ENCODE measurements around the gene NUTF2. TPM values are rescaled to one million over a fixed set of nuclear protein-coding genes. Genes with fewer than 3 reads are reported as not detected.

Gene NUTF2
- total RNA-seq, 2 experiments from 2014 or later, result 152 to 157 TPM

DNA sequence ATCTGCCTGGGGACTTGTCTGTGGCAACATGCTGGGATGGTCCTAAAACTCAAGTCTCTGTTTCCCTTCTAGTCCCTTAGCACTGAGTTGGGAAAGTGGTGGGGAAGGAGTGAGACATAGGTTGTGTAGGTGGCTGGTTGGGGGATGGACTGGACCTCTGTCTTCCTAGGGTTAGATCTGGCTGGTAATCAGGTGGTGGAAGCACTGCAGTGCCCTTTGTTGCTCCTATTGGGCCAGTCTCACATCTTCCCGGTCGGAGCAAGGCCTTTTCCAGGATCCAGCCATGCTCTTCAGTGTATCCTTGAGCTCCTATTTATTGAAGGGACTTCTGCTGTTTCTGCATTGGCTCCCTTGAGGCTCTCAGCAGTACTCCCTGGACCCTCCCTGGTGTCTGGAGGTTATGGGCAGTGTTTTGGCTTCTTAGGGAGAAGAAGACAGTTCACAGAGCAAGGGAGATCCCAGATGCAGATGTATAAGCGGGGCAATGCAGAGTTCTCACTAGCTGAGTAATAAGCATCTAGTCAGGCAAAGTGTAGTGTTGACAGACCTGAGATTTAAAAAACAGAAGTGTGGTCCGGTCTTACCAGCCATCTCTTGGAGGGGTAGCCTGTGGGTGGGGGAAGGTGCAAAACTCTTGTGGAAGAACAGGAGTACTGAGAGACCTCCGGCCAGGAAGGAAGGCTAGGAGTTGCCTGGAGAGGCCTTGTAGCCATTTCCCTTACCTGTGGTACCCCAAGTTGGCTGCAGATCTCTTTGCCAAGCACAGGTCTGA is 1.3 kb upstream of the NUTF2 start:
- ATAC-seq, result no peak
- DNase-seq, result peak; percentile 13
- TF ChIP-seq, protein P1, sequence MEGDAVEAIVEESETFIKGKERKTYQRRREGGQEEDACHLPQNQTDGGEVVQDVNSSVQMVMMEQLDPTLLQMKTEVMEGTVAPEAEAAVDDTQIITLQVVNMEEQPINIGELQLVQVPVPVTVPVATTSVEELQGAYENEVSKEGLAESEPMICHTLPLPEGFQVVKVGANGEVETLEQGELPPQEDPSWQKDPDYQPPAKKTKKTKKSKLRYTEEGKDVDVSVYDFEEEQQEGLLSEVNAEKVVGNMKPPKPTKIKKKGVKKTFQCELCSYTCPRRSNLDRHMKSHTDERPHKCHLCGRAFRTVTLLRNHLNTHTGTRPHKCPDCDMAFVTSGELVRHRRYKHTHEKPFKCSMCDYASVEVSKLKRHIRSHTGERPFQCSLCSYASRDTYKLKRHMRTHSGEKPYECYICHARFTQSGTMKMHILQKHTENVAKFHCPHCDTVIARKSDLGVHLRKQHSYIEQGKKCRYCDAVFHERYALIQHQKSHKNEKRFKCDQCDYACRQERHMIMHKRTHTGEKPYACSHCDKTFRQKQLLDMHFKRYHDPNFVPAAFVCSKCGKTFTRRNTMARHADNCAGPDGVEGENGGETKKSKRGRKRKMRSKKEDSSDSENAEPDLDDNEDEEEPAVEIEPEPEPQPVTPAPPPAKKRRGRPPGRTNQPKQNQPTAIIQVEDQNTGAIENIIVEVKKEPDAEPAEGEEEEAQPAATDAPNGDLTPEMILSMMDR (IDR thresholded peaks at IDR 0.05), result no peak
- ChIA-PET CTCF (interaction anchor here (0.8 to 4.1 kb wide), 9 partner anchors 8 to 96 kb away, joined by 3 to 30 read pairs (median 5); partner anchors contain the start of genes NRN1L, RANBP10 and TSNAXIP1), POLR2A (interaction anchor here (0.6 to 3.9 kb wide), 8 partner anchors 10 to 364 kb away, joined by 3 to 22 read pairs (median 4); partner anchors contain the start of gene ATP6V0D1)
- H3K4me1 Mint-ChIP-seq (ENCODE audit: low read depth), result peaks cover 42% of the 10 kb centered on the region
- peaks cover 28% of the 10 kb centered on the region for H3K36me3 Mint-ChIP-seq (ENCODE audit: low read depth)
- intact Hi-C loops (cut with micrococcal nuclease), result no loop called here
- no peaks in the 10 kb centered on the region for H3K27me3 Mint-ChIP-seq
- peak overlapping the region; percentile 94 for H3K27ac Mint-ChIP-seq
- H3K9me3 Mint-ChIP-seq, result no peaks in the 10 kb centered on the region
- H3K4me3 Mint-ChIP-seq, result peak overlapping the region; percentile 93

DNA sequence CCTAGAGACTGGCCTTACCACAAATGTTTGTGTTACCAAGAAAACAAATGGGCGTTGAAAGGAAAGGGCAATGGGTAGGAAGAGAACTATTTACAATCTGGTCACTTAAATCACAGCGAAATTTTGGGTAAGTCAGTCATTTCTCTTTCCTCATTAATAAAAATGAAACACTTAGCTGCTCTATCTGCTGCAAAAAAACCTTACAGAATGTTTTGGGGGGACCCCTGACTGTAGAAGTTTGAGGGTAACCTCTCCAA is 742 bp upstream of the NUTF2 start:
- Mint-ChIP-seq H3K4me3 (peak overlapping the region; percentile 93), H3K27me3 (no peaks in the 10 kb centered on the region), H3K36me3 (ENCODE audit: low read depth) (peaks cover 28% of the 10 kb centered on the region), H3K4me1 (ENCODE audit: low read depth) (peaks cover 42% of the 10 kb centered on the region), H3K27ac (peak overlapping the region; percentile 94), H3K9me3 (no peaks in the 10 kb centered on the region)
- POLR2A ChIA-PET, result interaction anchor here (0.6 to 3.9 kb wide), 8 partner anchors 9 to 365 kb away, joined by 3 to 22 read pairs (median 3); partner anchors contain the start of gene ATP6V0D1
- ATAC-seq (no peak), DNase-seq (no peak)
- TF ChIP-seq, protein P1 (IDR thresholded peaks at IDR 0.05), result no peak
- intact Hi-C loops (cut with micrococcal nuclease), result no loop called here
- CTCF ChIA-PET, result interaction anchor here (0.8 to 4.1 kb wide), 4 partner anchors 10 to 38 kb away, joined by 3 to 30 read pairs (median 5); partner anchors contain the start of gene NRN1L

DNA sequence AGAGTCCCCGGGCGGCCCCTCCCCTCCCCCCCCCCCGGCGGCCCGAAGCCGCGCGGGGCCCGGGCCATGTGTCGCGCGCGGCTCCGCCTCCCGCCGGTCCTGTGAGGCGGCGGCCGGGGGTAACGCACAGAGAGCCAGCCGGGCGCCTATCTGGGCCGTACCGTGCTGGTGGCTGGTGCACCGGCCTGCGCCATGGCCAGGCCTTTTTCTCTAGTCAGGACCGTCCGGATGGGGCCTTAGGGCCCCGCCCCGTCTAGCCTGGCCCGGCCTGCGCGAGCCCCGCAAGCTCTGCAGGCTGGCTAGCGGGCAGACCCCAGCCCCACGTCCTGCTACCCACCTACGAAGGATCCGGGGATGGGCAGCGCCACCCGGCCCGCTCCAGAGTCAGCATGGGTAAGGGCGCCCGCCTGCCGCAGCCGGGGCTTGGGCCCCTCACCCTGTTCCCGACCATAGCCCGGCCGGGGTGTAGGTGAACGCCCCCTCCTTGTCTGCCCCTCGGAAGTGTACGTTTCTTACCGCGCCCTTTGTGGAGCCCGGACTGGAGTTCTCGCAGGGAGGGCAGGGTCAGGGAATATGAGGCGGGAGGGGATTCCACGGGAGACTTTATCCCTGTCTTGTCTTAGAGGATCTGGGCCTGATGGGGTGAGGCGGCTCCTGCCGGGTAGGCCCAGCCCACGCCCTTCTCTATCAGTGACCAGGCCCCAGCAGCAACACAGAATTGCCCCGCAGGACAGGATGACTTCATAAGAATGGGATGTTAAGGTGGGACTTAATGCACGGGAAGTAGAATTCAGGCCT is 530 bp downstream of the NUTF2 start, which contains the start of gene CENPT:
CENPT (minus strand) TSS at position 630 of the 798 bp plus-strand sequence. CDS start 13,834 bp downstream, outside the sequence.
- peak within 1 kb of the TSS; percentile 93 for H3K4me3 Mint-ChIP-seq
- peaks cover 28% of the 10 kb centered on the region for H3K36me3 Mint-ChIP-seq (ENCODE audit: low read depth)
- peak; percentile 46 for ATAC-seq
- H3K27me3 Mint-ChIP-seq, result no peaks in the 10 kb centered on the region
- intact Hi-C loops (cut with micrococcal nuclease), result no loop called here
- DNase-seq, result peak; percentile 69
- ChIA-PET CTCF (interaction anchor here (0.9 to 2.1 kb wide), 3 partner anchors 31 to 326 kb away, joined by 3 to 14 read pairs (median 5); no protein-coding TSS in a partner anchor), POLR2A (interaction anchor here (0.7 to 3.9 kb wide), 8 partner anchors 10 to 271 kb away, joined by 3 to 22 read pairs (median 6); partner anchors contain the start of gene NRN1L)
- TF ChIP-seq, protein P1 (IDR thresholded peaks at IDR 0.05), result no peak
- H3K27ac Mint-ChIP-seq, result peak within 1 kb of the TSS; percentile 94
- H3K9me3 Mint-ChIP-seq, result no peaks in the 10 kb centered on the region
- peaks cover 39% of the 10 kb centered on the region for H3K4me1 Mint-ChIP-seq (ENCODE audit: low read depth)

DNA sequence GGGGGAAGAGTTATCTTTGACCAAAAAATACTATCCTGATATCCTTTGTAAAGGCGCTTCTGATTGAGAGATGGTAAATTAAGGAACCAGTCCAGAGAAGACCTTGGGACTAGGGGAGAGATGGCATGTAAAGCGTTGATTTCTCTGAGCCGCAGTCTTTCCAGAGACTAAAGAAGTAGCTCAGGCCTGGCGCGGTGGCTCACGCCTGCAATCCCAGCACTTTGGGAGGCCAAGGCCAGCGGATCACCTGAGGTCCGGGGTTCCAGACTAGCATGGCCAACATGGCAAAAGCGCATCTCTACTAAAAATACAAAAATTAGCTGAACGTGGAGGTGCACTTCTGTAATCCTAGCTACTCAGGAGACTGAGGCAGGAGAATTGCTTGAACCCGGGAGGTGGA is 1.4 kb downstream of the NUTF2 start:
- ChIA-PET POLR2A (interaction anchor here (0.7 to 3.9 kb wide), 10 partner anchors 9 to 271 kb away, joined by 3 to 22 read pairs (median 4); partner anchors contain the start of genes NRN1L, RANBP10 and TSNAXIP1), CTCF (interaction anchor here (1.5 to 2.1 kb wide), 3 partner anchors 21 to 35 kb away, joined by 3 to 14 read pairs (median 5); no protein-coding TSS in a partner anchor)
- ATAC-seq (no peak), DNase-seq (no peak)
- no peaks in the 10 kb centered on the region for H3K9me3 Mint-ChIP-seq
- peaks cover 27% of the 10 kb centered on the region for H3K36me3 Mint-ChIP-seq (ENCODE audit: low read depth)
- H3K27me3 Mint-ChIP-seq, result no peaks in the 10 kb centered on the region
- H3K4me1 Mint-ChIP-seq (ENCODE audit: low read depth), result peaks cover 39% of the 10 kb centered on the region
- TF ChIP-seq, protein P1 (IDR thresholded peaks at IDR 0.05), result no peak
- intact Hi-C loops (cut with micrococcal nuclease), result no loop called here
- H3K27ac Mint-ChIP-seq, result peak overlapping the region; percentile 79
- peak overlapping the region; percentile 93 for H3K4me3 Mint-ChIP-seq

Data from activated CD8-positive, alpha-beta T cell treated with anti-CD3 and anti-CD28 coated beads for 36 hours (primary cell).